BJ (cell line): Measurements from ENCODE around the gene GRIK3. TPM values are rescaled to one million over a fixed set of nuclear protein-coding genes. Genes with fewer than 3 reads are reported as not detected.

Experiments used
- CTCF ChIA-PET: fragments of 350-600 bp; formaldehyde crosslinking; extraction: SDS; loops from one replicate; lab custom pipeline; 2021; ENCODE audit warnings: antibody characterized with exemption, inconsistent platforms; lab: Yijun Ruan, JAX
- POLR2A ChIA-PET: fragments of 300-600 bp; sonication (Branson Sonifier 250); formaldehyde crosslinking; extraction: SDS; loops from one replicate; lab custom pipeline; 2021; ENCODE audit warnings: antibody characterized with exemption; lab: Charles Lee
- DNase-seq: peaks from one replicate; pipeline ENCODE4 v3.0.0-alpha.2; 2011; ENCODE audit warnings: low read depth
- H3K27me3 ChIP-seq: 2 replicates; pipeline ENCODE4 v1.6.0; 2011; ENCODE audit warnings: low read length; ENCODE audit not compliant: control insufficient read depth, insufficient read depth
- H3K36me3 ChIP-seq: 2 replicates; pipeline ENCODE4 v1.5.1; 2011; ENCODE audit warnings: low read length; ENCODE audit not compliant: control insufficient read depth, insufficient read depth
- H3K4me3 ChIP-seq: 2 replicates; pipeline ENCODE4 v1.5.1; 2011; ENCODE audit warnings: low read depth, mild to moderate bottlenecking, control low read depth, low read length
- polyA plus RNA-seq: library from polyadenylated mRNA; depleted of rRNA; stranded (reverse); fragments of >200 nt; gene quantifications from 2 replicates; pipeline ENCODE4 v1.2.3, GENCODE V29; 2011
- TF ChIP-seq, protein P1 (sequence below): IDR thresholded peaks from 2 replicates; pipeline ENCODE4 v1.5.1; 2011; ENCODE audit warnings: low read depth, mild to moderate bottlenecking, control low read depth, inconsistent platforms, low read length, moderate library complexity; ENCODE audit not compliant: insufficient read depth

GRIK3 gene
- polyA plus RNA-seq, 1 experiment: not detected

DNA sequence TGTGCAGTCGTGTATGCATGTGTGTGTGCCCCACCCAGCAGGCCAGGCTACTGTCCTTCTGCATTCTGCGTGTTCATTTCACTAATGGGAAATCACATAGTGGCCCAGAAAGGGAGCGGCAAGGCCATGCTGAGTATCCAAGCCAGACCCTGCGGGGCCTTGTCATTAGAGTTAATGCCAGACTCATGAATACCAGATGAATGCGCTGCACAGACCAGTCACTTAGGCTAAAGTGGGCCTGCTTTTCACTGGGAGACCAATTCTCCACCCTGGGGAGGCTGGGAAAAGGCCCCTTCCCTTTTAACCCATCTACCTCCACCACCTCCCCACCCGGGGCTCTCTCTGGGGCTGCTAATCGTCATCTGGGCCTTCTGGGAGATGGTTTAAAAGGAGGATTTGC, 17.0 kb upstream of the GRIK3 start:
- Histone ChIP-seq H3K4me3 (no peak overlapping the region), H3K27me3 (no peaks in the 10 kb centered on the region), H3K36me3 (no peaks in the 10 kb centered on the region)
- TF ChIP-seq, protein P1, sequence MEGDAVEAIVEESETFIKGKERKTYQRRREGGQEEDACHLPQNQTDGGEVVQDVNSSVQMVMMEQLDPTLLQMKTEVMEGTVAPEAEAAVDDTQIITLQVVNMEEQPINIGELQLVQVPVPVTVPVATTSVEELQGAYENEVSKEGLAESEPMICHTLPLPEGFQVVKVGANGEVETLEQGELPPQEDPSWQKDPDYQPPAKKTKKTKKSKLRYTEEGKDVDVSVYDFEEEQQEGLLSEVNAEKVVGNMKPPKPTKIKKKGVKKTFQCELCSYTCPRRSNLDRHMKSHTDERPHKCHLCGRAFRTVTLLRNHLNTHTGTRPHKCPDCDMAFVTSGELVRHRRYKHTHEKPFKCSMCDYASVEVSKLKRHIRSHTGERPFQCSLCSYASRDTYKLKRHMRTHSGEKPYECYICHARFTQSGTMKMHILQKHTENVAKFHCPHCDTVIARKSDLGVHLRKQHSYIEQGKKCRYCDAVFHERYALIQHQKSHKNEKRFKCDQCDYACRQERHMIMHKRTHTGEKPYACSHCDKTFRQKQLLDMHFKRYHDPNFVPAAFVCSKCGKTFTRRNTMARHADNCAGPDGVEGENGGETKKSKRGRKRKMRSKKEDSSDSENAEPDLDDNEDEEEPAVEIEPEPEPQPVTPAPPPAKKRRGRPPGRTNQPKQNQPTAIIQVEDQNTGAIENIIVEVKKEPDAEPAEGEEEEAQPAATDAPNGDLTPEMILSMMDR: no peak
- no peak for DNase-seq
- ChIA-PET CTCF (no interaction called here), POLR2A (no interaction called here)

DNA sequence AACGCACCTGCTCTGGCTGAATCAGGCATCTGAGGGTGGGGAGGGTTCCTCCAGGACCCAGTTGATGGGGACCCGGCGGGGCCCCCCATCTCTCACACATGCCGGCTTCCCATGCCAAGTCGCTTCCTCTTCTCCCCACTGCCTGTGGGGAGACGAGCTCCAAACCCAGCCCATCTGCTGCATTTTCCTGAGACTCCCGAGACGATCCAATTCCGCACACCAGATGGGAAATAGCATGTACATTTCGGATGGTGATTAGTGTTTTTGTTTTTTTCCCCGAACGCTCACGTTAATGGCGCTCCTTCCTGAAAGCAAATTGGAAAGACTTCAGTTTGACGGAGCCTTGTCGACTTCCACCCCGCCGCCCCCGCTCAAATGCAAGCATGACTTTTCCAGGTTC, 13.2 kb upstream of the GRIK3 start:
- ChIA-PET POLR2A (no interaction called here), CTCF (no interaction called here)
- Histone ChIP-seq H3K27me3 (no peaks in the 10 kb centered on the region), H3K36me3 (no peaks in the 10 kb centered on the region), H3K4me3 (no peak overlapping the region)
- no peak for DNase-seq
- TF ChIP-seq, protein P1: no peak

DNA sequence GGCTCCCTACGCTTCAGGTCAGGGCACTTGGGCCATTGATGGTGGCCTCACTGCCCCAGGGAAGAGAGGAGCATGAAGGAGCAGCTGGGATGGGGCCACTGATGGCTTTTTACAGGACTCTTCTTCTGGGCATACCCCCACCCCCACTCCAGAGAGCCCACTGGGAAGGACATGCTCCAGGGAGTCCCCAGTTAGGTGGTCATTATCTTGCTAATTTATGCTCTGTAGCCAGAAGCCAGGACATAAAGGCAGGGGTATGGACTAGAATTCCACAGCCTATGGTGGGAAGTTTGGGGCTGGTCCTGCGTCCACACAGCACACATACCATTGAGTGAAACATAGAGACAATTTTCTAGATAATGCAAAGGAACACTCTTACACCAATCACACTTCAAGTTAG, 8.8 kb upstream of the GRIK3 start:
- ChIA-PET POLR2A (no interaction called here), CTCF (no interaction called here)
- Histone ChIP-seq H3K4me3 (no peak overlapping the region), H3K27me3 (peaks cover 5% of the 10 kb centered on the region), H3K36me3 (no peaks in the 10 kb centered on the region)
- DNase-seq: no peak
- TF ChIP-seq, protein P1: no peak

DNA sequence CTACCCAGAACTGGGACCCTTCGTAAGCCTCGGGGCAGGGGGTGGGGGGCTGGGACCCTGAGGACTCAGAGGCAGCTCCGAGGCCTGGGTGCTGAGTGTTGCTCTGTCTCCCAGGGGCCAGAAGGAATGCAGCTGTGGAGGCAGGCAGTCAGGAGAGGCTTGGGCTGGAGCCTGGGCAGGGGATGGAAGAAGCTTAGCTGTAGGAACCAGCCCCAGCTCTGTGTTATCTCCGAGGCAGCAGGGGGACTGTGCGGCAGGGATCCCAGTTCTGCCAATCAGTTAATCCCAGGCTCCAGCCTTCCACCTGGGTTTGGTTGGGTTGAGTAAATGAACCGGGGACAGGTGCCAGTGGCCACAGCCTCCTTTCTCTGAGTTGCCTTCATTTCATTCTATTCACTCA, 8.2 kb upstream of the GRIK3 start:
- ChIA-PET POLR2A (no interaction called here), CTCF (no interaction called here)
- Histone ChIP-seq H3K36me3 (no peaks in the 10 kb centered on the region), H3K4me3 (no peak overlapping the region), H3K27me3 (peaks cover 5% of the 10 kb centered on the region)
- TF ChIP-seq, protein P1: no peak
- DNase-seq: no peak

DNA sequence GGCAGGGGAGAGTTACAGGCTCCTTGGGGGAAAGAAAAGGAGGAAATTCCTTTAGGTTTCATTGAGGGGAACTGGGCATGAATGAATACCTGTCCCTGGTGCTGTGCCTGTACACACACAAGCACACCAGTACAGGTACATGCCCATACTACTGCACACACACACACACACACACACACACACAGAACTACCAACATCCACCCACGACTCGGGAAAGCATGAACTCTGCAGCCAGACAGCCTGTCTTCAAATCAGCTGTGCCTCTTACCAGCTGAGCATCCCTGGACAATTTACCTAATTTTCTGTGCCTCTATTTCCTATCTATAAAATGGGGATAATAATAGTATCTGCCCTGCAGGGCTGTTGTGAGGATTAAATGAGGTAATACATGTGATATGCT, 7.2 kb upstream of the GRIK3 start:
- ChIA-PET CTCF (no interaction called here), POLR2A (no interaction called here)
- Histone ChIP-seq H3K36me3 (no peaks in the 10 kb centered on the region), H3K4me3 (no peak overlapping the region), H3K27me3 (peaks cover 10% of the 10 kb centered on the region)
- no peak for DNase-seq
- TF ChIP-seq, protein P1: no peak
